SIG-M5 treated with dmso at 0.1 percent for 504 hours (cell line): ENCODE measurements around the gene AK8.
"Not testable (repeated sequence)": the region's sequence is repeated elsewhere in the genome, so short reads cannot be mapped to it uniquely, and the experiment has no call there.

Experiments
- DNase-seq: peaks from one replicate; lab custom pipeline; 2025; ENCODE audit not compliant: unreplicated experiment; lab: John Stamatoyannopoulos, UW

AK8 gene

GRCh38 chr9:132774886-132775285 lies 103.2 kb downstream of the AK8 start:
- DNase-seq: no peak

DNA sequence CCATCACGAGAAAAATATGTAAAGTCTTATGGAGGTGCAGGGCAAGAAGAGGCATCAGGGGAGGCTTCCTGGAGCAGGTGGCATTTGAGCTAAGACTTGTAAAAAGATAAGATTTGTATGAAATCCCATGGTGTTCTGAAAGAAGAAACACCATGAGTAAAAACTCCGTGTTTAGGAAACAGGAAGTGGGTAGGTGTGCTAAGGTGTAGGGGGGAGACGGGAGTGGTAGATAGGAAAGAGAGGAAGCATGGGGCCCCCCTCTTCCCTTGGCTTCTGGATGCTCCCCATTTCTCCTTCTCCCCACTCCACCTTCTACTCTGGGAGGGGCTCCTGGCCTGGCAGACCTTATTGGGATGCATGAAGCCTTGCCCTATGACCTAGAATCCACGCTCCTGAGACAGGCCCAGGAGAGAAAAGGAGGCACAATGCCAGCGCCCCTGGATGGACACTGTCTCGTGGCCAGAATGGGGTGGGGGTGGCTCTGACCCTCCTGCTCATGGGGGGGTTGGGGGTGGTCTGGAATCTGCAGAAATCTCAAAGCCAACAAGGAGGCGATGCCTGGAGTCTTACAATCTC lies 104.2 kb downstream of the AK8 start:
- DNase-seq: no peak

DNA sequence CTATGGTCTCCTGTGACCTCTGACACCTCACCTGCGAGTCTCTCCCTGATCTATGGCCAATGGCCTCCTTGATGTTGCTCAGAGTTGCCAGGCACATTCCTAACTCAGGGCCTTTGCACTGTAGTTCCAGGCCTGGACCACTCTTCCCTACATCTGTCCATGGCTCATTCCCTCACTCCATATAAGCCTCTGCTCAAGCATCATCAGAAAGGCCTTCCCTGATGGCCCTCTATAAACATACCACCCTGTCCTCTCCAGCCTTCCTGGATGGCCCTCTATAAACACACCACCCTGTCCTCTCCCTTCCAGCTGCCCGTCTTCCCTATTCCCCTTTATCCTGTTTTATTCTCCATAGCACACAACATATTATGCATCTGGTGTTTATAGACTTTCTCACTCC lies 105.0 kb downstream of the AK8 start:
- DNase-seq: no peak

- DNase-seq: not testable (repeated sequence)
Measured at GRCh38 chr9:132771752-132772151, 106.3 kb downstream of the AK8 start.

GRCh38 chr9:132770770-132771310 lies 107.2 kb downstream of the AK8 start:
- DNase-seq: no peak

DNA sequence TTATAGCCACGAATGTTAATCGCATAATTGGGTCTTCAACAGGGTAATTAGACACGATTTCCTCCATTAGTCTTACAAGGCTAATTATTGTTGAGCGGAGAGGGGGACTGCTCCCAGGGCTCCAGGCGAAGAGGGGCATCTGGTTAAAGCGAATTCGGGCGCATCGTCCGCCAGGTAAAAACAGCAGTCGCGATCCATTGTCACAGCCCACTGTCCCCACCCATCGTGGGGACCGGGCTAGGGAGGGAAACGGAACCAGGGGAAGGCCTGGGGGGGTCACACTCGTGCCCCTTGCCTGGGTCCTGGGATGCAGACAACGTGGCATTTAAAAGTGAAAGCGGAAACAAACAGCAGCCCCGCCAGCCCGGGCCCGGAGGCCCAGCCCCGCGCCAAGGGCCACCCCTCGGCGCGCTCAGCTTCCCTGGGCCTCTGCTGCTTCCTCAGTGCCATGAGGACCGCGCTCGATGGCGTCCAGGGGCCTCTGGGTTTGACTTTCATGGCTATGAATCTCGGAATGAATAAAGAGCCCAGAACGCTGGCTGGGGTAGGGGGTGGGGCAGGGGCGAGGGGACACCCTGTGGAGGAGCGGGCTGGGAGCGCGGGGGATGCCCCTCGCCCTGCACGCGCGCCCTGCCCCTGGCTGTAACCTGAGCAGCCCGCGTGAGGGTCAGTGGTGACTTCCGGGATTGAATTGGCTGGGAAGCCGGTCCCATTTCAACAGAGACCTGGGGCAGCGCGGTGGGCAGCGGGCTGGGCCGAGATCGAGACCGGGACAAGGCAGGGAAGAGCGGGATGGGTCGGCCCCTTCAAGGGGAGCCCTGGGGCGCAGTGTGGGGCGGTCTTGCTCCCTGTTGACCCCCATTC lies 107.9 kb downstream of the AK8 start:
- peak; percentile 72 for DNase-seq

DNA sequence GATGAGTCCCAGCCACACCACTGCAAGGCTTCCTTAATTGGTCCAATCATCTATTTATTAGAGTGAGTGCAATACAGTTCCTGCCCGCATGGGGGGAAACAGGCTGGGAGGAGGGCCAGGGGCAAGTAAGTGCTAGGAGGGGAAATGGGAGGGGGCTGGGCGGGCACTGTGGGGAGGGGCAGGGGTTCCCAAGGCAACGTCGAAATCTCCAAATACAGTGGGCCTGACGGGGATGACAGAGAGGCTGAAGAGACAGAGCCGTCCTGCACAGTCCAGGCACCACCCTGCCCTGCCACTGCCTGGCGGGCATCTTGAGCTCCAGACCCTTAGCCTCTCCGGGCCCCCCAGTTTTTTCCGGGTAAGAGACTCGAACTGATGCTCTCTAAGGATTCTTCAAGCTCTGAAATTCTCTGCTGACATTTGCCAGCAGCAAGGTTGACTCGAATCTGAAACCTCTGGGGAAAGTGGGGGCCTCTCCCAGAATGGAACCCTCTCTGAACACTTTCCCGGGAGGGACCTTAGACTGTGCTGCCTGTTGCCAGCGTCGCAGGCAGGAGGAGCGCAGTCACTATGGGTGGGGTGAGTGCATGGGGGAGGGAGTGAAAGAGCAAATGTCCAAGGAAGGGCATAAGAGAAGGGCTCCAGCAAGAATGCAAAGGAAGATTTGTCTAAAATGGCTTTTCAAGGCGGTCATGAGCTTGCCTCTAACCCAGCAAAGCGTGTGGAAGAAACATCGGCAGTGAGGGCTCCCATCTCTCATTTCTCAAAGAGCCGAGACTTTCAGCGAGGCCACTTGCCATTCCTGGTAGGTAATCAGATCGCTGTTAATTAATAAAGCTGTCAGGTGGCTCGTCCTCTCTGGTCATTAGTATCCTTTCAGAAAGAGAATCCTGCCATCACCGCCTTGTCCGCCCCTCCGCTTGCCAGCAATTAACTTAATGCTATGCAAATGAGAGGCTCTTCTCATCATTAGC lies 108.9 kb downstream of the AK8 start:
- DNase-seq: peak; percentile 56

GRCh38 chr9:132763574-132763973 lies 114.5 kb downstream of the AK8 start:
- DNase-seq: no peak

DNA sequence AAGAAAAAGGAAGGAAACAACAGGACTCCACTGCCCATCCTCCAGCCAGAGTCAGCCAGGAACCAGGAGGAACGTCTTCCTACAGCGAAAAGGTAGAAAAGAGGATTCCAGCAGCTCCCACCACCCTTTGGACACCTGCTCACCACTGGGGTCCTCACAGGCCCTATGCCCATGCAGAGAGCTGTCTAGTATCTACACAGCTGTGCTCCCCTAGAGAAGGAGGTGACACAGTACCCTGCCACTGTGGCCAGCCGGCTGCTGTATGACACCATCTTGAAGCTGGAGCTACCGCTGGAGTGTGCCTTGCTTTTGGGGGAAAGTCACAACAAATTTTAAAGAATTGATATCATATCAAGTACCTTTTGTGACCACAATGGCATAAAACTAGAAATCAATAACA lies 115.2 kb downstream of the AK8 start:
- DNase-seq: no peak

GRCh38 chr9:132761602-132762001 lies 116.5 kb downstream of the AK8 start:
- DNase-seq: no peak

- no peak for DNase-seq
Measured at GRCh38 chr9:132760057-132760456, 118.0 kb downstream of the AK8 start.

DNA sequence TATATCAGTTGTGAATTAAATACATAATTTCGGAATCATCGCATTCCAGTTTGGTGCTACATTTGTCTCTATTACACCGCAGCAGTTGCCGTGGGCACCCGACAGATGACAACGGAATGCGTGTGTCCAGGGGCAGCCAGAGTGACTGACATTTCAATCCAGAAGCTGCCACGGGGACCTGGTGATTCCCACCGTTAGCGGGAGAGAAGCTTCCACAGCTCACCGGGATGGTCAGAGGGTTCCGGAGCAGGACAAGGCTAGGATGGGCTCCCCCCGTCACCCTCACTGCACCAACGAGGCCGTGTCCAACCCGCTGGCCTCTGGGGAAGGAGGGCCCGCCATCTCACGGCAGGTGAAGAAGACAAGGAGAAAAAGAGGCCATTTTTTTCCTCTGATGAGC lies 121.1 kb downstream of the AK8 start:
- no peak for DNase-seq

DNA sequence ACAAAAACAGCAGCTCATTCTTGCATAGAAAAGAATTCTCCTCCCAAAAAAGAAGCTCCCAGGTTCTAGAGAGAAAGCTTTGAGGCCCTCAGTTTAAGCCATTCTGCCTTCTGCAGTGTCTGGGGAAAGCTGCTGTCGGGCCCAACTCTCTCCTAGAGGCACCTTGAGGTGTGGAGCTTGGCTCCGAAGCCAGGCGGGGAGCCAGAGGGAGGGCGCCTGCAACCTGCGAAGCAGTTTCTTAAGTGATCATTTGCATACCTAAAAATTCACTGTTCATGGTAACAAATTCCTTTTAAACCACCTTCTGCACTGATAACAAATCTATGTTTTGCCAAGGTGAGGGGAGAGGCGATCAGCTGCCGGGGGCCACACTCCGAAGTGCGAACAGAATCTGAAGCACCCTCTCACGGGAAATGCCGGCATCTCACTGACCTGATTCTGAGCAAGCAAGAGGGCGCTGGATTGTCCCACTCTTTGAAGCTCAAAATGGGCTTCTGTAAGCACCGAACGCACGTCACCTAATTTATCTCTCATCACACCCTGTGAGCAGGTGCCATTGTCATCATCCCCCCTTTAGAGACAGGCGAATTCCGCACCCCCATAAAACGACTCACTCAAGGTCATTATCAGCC lies 121.8 kb downstream of the AK8 start:
- no peak for DNase-seq

DNA sequence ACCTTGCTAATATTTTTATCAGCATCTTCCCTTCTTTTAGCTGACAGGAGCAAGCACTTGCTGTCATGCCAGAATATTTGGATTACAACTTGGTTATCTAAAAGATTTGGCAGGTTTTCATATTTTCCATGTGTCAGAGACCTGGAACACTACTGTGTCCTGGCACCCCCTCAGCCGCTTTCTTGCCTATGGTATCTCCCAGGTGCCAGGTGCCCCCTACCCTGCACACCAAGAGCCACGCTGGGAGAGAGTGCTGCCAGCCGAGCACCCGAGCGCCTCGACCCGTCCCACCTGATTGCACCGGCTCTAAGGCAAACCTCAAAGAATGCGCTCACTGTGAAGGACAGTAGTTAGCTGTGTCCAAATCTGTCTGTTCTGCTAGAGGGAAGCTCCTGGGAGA lies 123.0 kb downstream of the AK8 start:
- no peak for DNase-seq

DNA sequence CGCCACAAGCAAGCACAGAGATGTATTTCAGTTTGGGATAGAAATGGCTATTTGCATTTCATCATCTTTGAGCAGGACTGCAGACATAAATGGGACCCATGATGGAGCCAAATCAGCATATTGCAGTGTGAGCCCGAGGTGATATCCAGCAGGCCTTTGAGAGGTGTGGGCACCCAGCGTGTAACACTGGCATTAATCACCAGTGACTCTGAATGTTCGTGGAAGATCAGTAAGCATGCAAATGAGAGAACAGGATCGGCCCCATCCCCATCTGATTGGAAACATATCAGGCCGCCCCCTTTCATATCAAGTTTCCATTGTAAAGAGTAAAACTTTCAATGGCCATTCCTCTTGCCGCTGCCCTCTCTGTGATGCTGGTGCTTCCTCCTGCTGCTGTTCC lies 123.8 kb downstream of the AK8 start:
- no peak for DNase-seq

DNA sequence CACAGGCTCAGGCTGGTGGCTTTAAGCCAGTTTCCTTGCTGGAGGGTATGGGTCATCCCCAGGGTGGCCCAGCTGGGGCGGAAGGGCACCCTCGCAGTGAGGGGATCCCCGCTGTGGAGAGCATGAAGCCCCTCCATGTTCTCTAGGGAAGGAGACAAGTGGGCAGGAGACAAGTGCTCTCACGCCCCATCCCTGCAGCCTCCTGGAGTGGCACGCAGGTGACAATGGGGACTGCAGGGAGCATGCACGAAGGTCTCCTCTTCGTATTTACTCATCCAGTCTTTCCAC lies 124.5 kb downstream of the AK8 start:
- DNase-seq: no peak

DNA sequence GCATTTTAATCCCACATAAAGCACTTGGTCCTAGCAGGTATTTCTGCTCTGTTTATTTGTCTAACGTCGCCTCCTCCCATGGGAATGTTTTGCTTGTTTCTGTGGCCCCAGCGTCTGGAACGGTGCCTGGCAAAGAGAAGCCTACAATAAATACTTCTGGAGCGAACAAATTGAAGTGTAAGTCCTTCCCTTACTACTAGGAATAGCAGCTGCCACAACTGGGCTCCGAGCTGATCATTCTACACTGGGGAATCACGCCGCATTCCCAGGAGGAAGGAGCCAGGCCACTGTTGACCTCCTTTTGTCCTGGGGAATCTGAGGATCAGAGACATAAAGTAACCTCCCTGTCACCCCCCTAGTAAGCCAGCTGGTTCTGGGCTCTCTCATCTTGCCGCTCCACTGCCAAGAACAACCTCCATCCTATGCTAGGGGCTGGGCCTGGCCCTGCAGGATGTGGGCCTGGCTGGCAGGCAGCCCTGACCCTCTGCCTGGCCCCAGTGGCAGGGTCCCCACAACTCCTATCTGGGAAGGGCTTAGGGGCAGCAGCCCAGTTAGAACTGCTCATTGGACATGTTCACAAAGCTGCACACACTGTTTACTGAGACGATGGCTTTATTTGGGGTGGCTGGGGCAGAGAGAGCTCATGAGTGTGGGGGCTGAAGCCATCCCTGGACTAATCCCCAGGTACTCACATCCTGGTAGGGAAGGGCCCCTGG lies 125.0 kb downstream of the AK8 start:
- DNase-seq: no peak

DNA sequence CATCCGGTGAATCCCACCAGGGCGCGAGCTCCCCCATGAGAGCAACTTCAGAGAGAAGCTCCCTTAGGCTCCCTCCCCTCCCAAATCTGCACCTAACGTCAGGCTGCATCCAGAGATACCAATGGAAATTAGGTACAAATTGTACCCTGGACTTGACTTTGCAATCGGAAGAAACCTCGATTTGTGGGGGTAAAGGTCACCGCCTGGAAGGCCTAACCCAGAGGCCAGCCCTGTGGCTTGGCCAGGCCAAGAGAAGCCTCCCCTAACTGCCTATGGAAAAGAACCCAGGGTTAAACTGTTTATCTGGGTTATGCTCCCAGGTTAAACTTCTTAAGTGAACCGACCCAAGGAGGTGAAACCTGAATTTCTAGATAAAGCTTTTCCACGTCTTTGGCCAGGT lies 127.4 kb downstream of the AK8 start:
- DNase-seq: no peak

DNA sequence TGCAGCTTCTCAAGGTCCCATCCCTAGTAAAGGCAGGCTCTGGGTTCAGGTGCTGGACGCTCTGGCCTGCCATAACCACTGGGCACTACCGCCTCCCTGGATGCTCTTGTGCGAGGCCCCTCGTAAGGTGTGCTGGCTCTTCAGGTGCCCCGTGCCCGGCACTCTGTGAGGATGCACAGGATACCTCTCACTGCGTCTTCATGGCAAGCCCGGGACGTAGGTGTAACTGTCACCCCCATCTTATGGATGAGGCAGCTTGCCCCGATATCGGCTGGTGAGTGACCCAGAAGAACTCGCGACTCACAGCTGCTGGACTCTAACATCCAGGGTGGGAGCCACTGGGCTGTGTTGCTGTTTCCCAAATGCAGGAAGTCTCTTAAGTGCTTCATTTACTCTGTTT lies 128.8 kb downstream of the AK8 start:
- DNase-seq: no peak

DNA sequence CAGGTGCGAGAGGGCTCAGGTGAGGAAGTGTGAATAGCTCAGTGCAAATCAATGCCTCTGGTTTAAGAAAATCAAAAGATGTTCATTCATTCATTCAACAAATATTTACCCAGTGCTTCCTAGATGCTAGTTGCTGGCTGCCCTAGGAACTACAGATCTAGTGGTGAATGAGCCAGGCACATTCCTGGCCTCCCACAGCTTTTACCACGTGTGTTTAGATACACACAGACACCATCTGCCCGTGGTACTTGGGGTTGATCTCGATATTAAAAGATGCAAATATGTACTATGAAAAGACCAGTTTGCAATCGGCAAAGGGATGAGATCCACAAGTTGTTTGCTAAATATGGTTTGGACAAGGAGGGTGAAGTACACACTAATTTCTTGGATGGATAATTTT lies 129.6 kb downstream of the AK8 start:
- no peak for DNase-seq
